ENCODE results near the gene IP6K1.

IP6K1 gene

GRCh38 chr3:49791571-49791970 lies 5.2 kb upstream of the IP6K1 start:
- Histone ChIP-seq H3K27me3 (ENCODE audit: insufficient read depth, low read length, poor library complexity) (no peaks in the 10 kb centered on the region), H3K56ac (ENCODE audit: low read length) (no peak overlapping the region), H2AK5ac (ENCODE audit: low read length) (no peak overlapping the region), H4K8ac (ENCODE audit: low read depth, low read length) (no peak overlapping the region), H3K18ac (ENCODE audit: low read length) (no peak overlapping the region), H2BK120ac (ENCODE audit: low read depth, low read length) (no peak overlapping the region), H3K79me2 (ENCODE audit: control insufficient read depth, insufficient read depth, low read length) (no peaks in the 10 kb centered on the region), H3K4ac (ENCODE audit: low read depth, low read length) (no peak overlapping the region), H3K27ac (ENCODE audit: low read depth, low read length) (no peak overlapping the region), H3K79me1 (ENCODE audit: low read length) (no peaks in the 10 kb centered on the region), H2BK15ac (replicated peaks; ENCODE audit: low read depth) (no peak overlapping the region), H3K23ac (ENCODE audit: low read length) (no peak overlapping the region), H3K4me3 (ENCODE audit: low read length) (no peak overlapping the region), H4K5ac (ENCODE audit: low read length) (no peak overlapping the region), H3K36me3 (ENCODE audit: control insufficient read depth, insufficient read depth, low read length) (no peaks in the 10 kb centered on the region), H2BK5ac (ENCODE audit: low read length) (no peak overlapping the region), H3K9ac (ENCODE audit: low read length) (no peak overlapping the region), H3K4me1 (ENCODE audit: control insufficient read depth, low read depth, low read length) (no peaks in the 10 kb centered on the region), H3K4me2 (ENCODE audit: low read length) (no peak overlapping the region)
- WGBS (ENCODE audit: extremely low coverage, insufficient coverage, low lambda C conversion rate): no CpG with 5 or more reads among the region's 4 CpGs
- DNase-seq: no peak

- H2BK5ac ChIP-seq (ENCODE audit: low read length): no peak overlapping the region
- no peak for DNase-seq
- WGBS (ENCODE audit: extremely low coverage, insufficient coverage, low lambda C conversion rate): no CpG with 5 or more reads among the region's 9 CpGs
- H2BK15ac ChIP-seq (replicated peaks; ENCODE audit: low read depth): no peak overlapping the region
- H3K27me3 ChIP-seq (ENCODE audit: insufficient read depth, low read length, poor library complexity): no peaks in the 10 kb centered on the region
- H3K4ac ChIP-seq (ENCODE audit: low read depth, low read length): no peak overlapping the region
- no peak overlapping the region for H2AK5ac ChIP-seq (ENCODE audit: low read length)
- no peaks in the 10 kb centered on the region for H3K4me1 ChIP-seq (ENCODE audit: control insufficient read depth, low read depth, low read length)
- no peak overlapping the region for H3K9ac ChIP-seq (ENCODE audit: low read length)
- H3K79me2 ChIP-seq (ENCODE audit: control insufficient read depth, insufficient read depth, low read length): peaks cover 2% of the 10 kb centered on the region
- H3K27ac ChIP-seq (ENCODE audit: low read depth, low read length): no peak overlapping the region
- no peak overlapping the region for H3K4me3 ChIP-seq (ENCODE audit: low read length)
- H3K18ac ChIP-seq (ENCODE audit: low read length): no peak overlapping the region
- no peak overlapping the region for H2BK120ac ChIP-seq (ENCODE audit: low read depth, low read length)
- no peaks in the 10 kb centered on the region for H3K36me3 ChIP-seq (ENCODE audit: control insufficient read depth, insufficient read depth, low read length)
- no peak overlapping the region for H3K4me2 ChIP-seq (ENCODE audit: low read length)
- H4K8ac ChIP-seq (ENCODE audit: low read depth, low read length): no peak overlapping the region
- no peak overlapping the region for H4K5ac ChIP-seq (ENCODE audit: low read length)
- H3K23ac ChIP-seq (ENCODE audit: low read length): no peak overlapping the region
- H3K56ac ChIP-seq (ENCODE audit: low read length): no peak overlapping the region
- peaks cover under 1% of the 10 kb centered on the region for H3K79me1 ChIP-seq (ENCODE audit: low read length)
Observed at GRCh38 chr3:49790626-49791411, 4.5 kb upstream of the IP6K1 start.

GRCh38 chr3:49788056-49788455 lies 1.7 kb upstream of the IP6K1 start:
- Histone ChIP-seq H3K4me3 (ENCODE audit: low read length) (no peak overlapping the region), H2BK15ac (replicated peaks; ENCODE audit: low read depth) (no peak overlapping the region), H3K4me2 (ENCODE audit: low read length) (no peak overlapping the region), H2BK120ac (ENCODE audit: low read depth, low read length) (no peak overlapping the region), H3K18ac (ENCODE audit: low read length) (no peak overlapping the region), H3K23ac (ENCODE audit: low read length) (no peak overlapping the region), H3K9ac (ENCODE audit: low read length) (no peak overlapping the region), H3K27me3 (ENCODE audit: insufficient read depth, low read length, poor library complexity) (no peaks in the 10 kb centered on the region), H3K4ac (ENCODE audit: low read depth, low read length) (no peak overlapping the region), H3K36me3 (ENCODE audit: control insufficient read depth, insufficient read depth, low read length) (no peaks in the 10 kb centered on the region), H3K79me2 (ENCODE audit: control insufficient read depth, insufficient read depth, low read length) (peaks cover 12% of the 10 kb centered on the region), H3K27ac (ENCODE audit: low read depth, low read length) (no peak overlapping the region), H3K79me1 (ENCODE audit: low read length) (peaks cover 4% of the 10 kb centered on the region), H4K8ac (ENCODE audit: low read depth, low read length) (no peak overlapping the region), H3K56ac (ENCODE audit: low read length) (no peak overlapping the region), H2AK5ac (ENCODE audit: low read length) (no peak overlapping the region), H3K4me1 (ENCODE audit: control insufficient read depth, low read depth, low read length) (no peaks in the 10 kb centered on the region), H4K5ac (ENCODE audit: low read length) (no peak overlapping the region), H2BK5ac (ENCODE audit: low read length) (no peak overlapping the region)
- DNase-seq: no peak
- no CpG with 5 or more reads among the region's 2 CpGs for WGBS (ENCODE audit: extremely low coverage, insufficient coverage, low lambda C conversion rate)

- no peaks in the 10 kb centered on the region for H3K27me3 ChIP-seq (ENCODE audit: insufficient read depth, low read length, poor library complexity)
- DNase-seq: no peak
- H3K79me2 ChIP-seq (ENCODE audit: control insufficient read depth, insufficient read depth, low read length): peaks cover 12% of the 10 kb centered on the region
- no CpG with 5 or more reads among the region's 5 CpGs for WGBS (ENCODE audit: extremely low coverage, insufficient coverage, low lambda C conversion rate)
- no peak overlapping the region for H4K5ac ChIP-seq (ENCODE audit: low read length)
- no peak overlapping the region for H3K23ac ChIP-seq (ENCODE audit: low read length)
- no peak overlapping the region for H2BK120ac ChIP-seq (ENCODE audit: low read depth, low read length)
- H3K56ac ChIP-seq (ENCODE audit: low read length): no peak overlapping the region
- H3K79me1 ChIP-seq (ENCODE audit: low read length): peaks cover 4% of the 10 kb centered on the region
- no peak overlapping the region for H3K9ac ChIP-seq (ENCODE audit: low read length)
- no peak overlapping the region for H3K4me3 ChIP-seq (ENCODE audit: low read length)
- H3K36me3 ChIP-seq (ENCODE audit: control insufficient read depth, insufficient read depth, low read length): no peaks in the 10 kb centered on the region
- H3K4me1 ChIP-seq (ENCODE audit: control insufficient read depth, low read depth, low read length): no peaks in the 10 kb centered on the region
- no peak overlapping the region for H2AK5ac ChIP-seq (ENCODE audit: low read length)
- H2BK5ac ChIP-seq (ENCODE audit: low read length): no peak overlapping the region
- no peak overlapping the region for H3K27ac ChIP-seq (ENCODE audit: low read depth, low read length)
- H2BK15ac ChIP-seq (replicated peaks; ENCODE audit: low read depth): no peak overlapping the region
- no peak overlapping the region for H4K8ac ChIP-seq (ENCODE audit: low read depth, low read length)
- H3K4ac ChIP-seq (ENCODE audit: low read depth, low read length): no peak overlapping the region
- H3K18ac ChIP-seq (ENCODE audit: low read length): no peak overlapping the region
- no peak overlapping the region for H3K4me2 ChIP-seq (ENCODE audit: low read length)
Observed at GRCh38 chr3:49787536-49787935, 1.2 kb upstream of the IP6K1 start.

- Histone ChIP-seq H3K4me3 (ENCODE audit: low read length) (no peak overlapping the region), H3K79me1 (ENCODE audit: low read length) (peaks cover 4% of the 10 kb centered on the region), H2AK5ac (ENCODE audit: low read length) (no peak overlapping the region), H3K4ac (ENCODE audit: low read depth, low read length) (no peak overlapping the region), H2BK15ac (replicated peaks; ENCODE audit: low read depth) (no peak overlapping the region), H3K23ac (ENCODE audit: low read length) (no peak overlapping the region), H2BK5ac (ENCODE audit: low read length) (no peak overlapping the region), H3K4me1 (ENCODE audit: control insufficient read depth, low read depth, low read length) (no peaks in the 10 kb centered on the region), H2BK120ac (ENCODE audit: low read depth, low read length) (no peak overlapping the region), H3K9ac (ENCODE audit: low read length) (peak overlapping the region; percentile 78), H3K18ac (ENCODE audit: low read length) (no peak overlapping the region), H3K56ac (ENCODE audit: low read length) (peak overlapping the region; percentile 88), H3K27me3 (ENCODE audit: insufficient read depth, low read length, poor library complexity) (no peaks in the 10 kb centered on the region), H3K79me2 (ENCODE audit: control insufficient read depth, insufficient read depth, low read length) (peaks cover 12% of the 10 kb centered on the region), H3K4me2 (ENCODE audit: low read length) (no peak overlapping the region), H4K8ac (ENCODE audit: low read depth, low read length) (no peak overlapping the region), H4K5ac (ENCODE audit: low read length) (peak overlapping the region; percentile 7), H3K27ac (ENCODE audit: low read depth, low read length) (no peak overlapping the region), H3K36me3 (ENCODE audit: control insufficient read depth, insufficient read depth, low read length) (no peaks in the 10 kb centered on the region)
- no peak for DNase-seq
- WGBS (ENCODE audit: extremely low coverage, insufficient coverage, low lambda C conversion rate): no CpG with 5 or more reads among the region's 3 CpGs
Observed at GRCh38 chr3:49787182-49787464, 781 bp upstream of the IP6K1 start.
